Small intestine (tissue), 7 donors: ENCODE results near the gene RTCA. TPM values are rescaled to one million over a fixed set of nuclear protein-coding genes. Genes with fewer than 3 reads are reported as not detected.
"Not testable (repeated sequence)": the region's sequence is repeated elsewhere in the genome, so short reads cannot be mapped to it uniquely, and the experiment has no call there.

ENCODE experiments used
- DNase-seq, 2 donors: peaks; one replicate each; pipeline versions ENCODE4 v3.0.0 to v3.0.0-alpha.2; 2013
- FAIRE-seq: peaks from 2 replicates; lab custom pipeline; 2012; peaks lifted over from hg19 to GRCh38; lab: Jason Lieb, UNC
- H3K27ac ChIP-seq, 3 donors: one replicate each; pipeline ENCODE4 v1.5.1; 2013; ENCODE audit warnings: low read length in 2 of 3, mild to moderate bottlenecking in 2 of 3, control low read depth in 1 of 3, inconsistent platforms in 1 of 3, low read depth in 1 of 3, moderate library complexity in 1 of 3
- H3K27me3 ChIP-seq, 3 donors: one replicate each; pipeline ENCODE4 v1.6.1; 2013; ENCODE audit warnings: low read length in 3 of 3, inconsistent platforms in 1 of 3; ENCODE audit not compliant: control insufficient read depth in 3 of 3, insufficient read depth in 3 of 3
- H3K36me3 ChIP-seq, 3 donors: one replicate each; pipeline ENCODE4 v1.6.1; 2013; ENCODE audit warnings: low read length in 3 of 3, inconsistent platforms in 1 of 3, low read depth in 1 of 3, mild to moderate bottlenecking in 1 of 3, moderate library complexity in 1 of 3; ENCODE audit not compliant: control insufficient read depth in 3 of 3, insufficient read depth in 2 of 3
- H3K4me1 ChIP-seq, 3 donors: one replicate each; pipeline ENCODE4 v1.6.1; 2013; ENCODE audit warnings: low read length in 2 of 3, inconsistent platforms in 1 of 3, low read depth in 1 of 3, mild to moderate bottlenecking in 1 of 3, moderate library complexity in 1 of 3; ENCODE audit not compliant: control insufficient read depth in 3 of 3, insufficient read depth in 2 of 3
- H3K4me3 ChIP-seq, 3 donors: one replicate each; pipeline ENCODE4 v1.5.1; 2013; ENCODE audit warnings: low read length in 3 of 3, control low read depth in 1 of 3, inconsistent platforms in 1 of 3, low read depth in 1 of 3, mild to moderate bottlenecking in 1 of 3, moderate library complexity in 1 of 3
- H3K9me3 ChIP-seq, 2 donors: one replicate each; pipeline ENCODE4 v1.6.1; 2013; ENCODE audit warnings: low read depth in 1 of 2, low read length in 1 of 2; ENCODE audit not compliant: control insufficient read depth in 2 of 2, insufficient read depth in 1 of 2
- WGBS, 3 donors: extraction: QIAGEN DNeasy Blood & Tissue Kit; methylation state at CpG; one replicate each; pipeline ENCODE4 v1.1.7; 2013; 5-methylcytosine and 5-hydroxymethylcytosine counted together
- polyA plus RNA-seq, 4 donors: library from polyadenylated mRNA; stranded (reverse) in 3 of 4; unstranded in 1 of 4; fragments of 200-250 nt in 3 of 4; fragments of 120-200 nt in 1 of 4; gene quantifications; one replicate each; pipeline versions ENCODE4 v1.2.1 to v1.2.3, GENCODE V29; 2013
- donor health status: healthy with polysubstance abuse.
- donor health status: control.
- donor health status: control.
- donor health status: Bipolar disorder and iron deficiency.
- donor health status: healthy.

Gene RTCA
- polyA plus RNA-seq, 4 donors: 31.3 to 70.2 (median 46.6) TPM

DNA sequence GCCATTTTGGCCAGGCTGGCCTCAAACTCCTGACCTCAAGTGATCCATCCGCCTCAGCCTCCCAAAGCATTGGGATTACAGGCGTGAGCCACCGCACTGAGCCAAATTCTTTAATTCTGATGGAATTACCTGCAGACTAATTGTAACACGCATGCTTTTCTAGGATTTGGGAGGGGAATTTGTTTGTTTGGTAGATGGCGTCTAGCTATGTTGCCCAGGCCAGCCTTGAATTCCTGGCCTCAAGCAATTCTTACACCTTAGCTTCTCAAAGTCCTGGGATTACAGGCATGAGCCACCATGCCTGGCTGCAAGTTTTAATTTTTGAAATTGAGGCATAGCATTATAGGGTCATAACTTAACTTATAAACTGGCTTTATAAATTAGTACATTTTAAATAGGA lies 18.6 kb downstream of the RTCA start:
- H3K36me3 ChIP-seq: peaks cover 9 to 44% (median 22%) of the 10 kb centered on the region in 3 donors
- 95 to 97% (median 97%) methylated on average over 5 of the region's 5 CpGs for WGBS, 3 donors
- H3K9me3 ChIP-seq: no peaks in the 10 kb centered on the region
- DNase-seq (no peak), FAIRE-seq (no peak)
- H3K4me3 ChIP-seq: no peak overlapping the region
- no peaks in the 10 kb centered on the region for H3K4me1 ChIP-seq
- H3K27ac ChIP-seq: no peak overlapping the region
- no peaks in the 10 kb centered on the region for H3K27me3 ChIP-seq

- WGBS, 3 donors: 98% methylated on average over 3 of the region's 3 CpGs
- Histone ChIP-seq H3K36me3 (peaks cover 5 to 46% (median 18%) of the 10 kb centered on the region in 3 donors), H3K4me1 (no peaks in the 10 kb centered on the region), H3K9me3 (no peaks in the 10 kb centered on the region), H3K27me3 (no peaks in the 10 kb centered on the region), H3K27ac (no peak overlapping the region), H3K4me3 (no peak overlapping the region)
- FAIRE-seq (no peak), DNase-seq (no peak)
Measured at GRCh38 chr1:100287162-100287561, 21.1 kb downstream of the RTCA start.

- WGBS, 3 donors: 93 to 98% (median 98%) methylated on average over 2 of the region's 2 CpGs
- no peak for FAIRE-seq
- no peaks in the 10 kb centered on the region for H3K9me3 ChIP-seq
- no peak overlapping the region for H3K27ac ChIP-seq
- no peaks in the 10 kb centered on the region for H3K4me1 ChIP-seq
- H3K4me3 ChIP-seq: no peak overlapping the region
- no peak for DNase-seq
- H3K36me3 ChIP-seq: peaks cover 8 to 37% (median 11%) of the 10 kb centered on the region in 3 donors
- H3K27me3 ChIP-seq: no peaks in the 10 kb centered on the region
Measured at GRCh38 chr1:100290291-100290690, 24.3 kb downstream of the RTCA start.

DNA sequence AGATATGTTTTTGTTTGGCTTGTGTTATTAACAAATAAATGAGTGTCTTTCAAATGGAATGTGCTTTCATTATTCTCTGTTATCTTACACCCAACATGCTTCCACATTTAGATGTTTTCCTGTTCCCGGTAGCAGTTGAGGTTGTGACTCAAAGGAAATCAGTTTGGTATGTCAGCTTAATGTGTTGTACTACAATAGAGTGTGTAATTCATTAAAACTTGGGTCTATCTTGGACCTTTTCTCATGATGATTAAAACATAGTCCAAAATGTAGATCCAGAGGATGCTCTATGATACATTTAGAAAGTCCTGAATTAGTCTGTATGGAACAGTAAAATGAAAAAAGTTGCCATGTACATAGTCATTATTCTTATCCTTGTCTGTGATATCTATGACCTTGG lies 26.7 kb downstream of the RTCA start:
- Histone ChIP-seq H3K4me3 (no peak overlapping the region), H3K36me3 (peaks cover 3 to 29% (median 9%) of the 10 kb centered on the region in 3 donors), H3K27me3 (no peaks in the 10 kb centered on the region), H3K9me3 (no peaks in the 10 kb centered on the region), H3K27ac (no peak overlapping the region), H3K4me1 (no peaks in the 10 kb centered on the region)
- FAIRE-seq (no peak), DNase-seq (no peak)
- 43 to 82% (median 62%) methylated on average over 1 of the region's 1 CpG for WGBS, 3 donors

- peaks cover 3 to 10% (median 4%) of the 10 kb centered on the region in 3 donors for H3K36me3 ChIP-seq
- no peak for FAIRE-seq
- DNase-seq: no peak
- 81 to 92% (median 84%) methylated on average over 8 of the region's 8 CpGs for WGBS, 3 donors
- H3K27ac ChIP-seq: no peak overlapping the region
- H3K4me3 ChIP-seq: no peak overlapping the region
- H3K4me1 ChIP-seq: no peaks in the 10 kb centered on the region
- no peaks in the 10 kb centered on the region for H3K27me3 ChIP-seq
- H3K9me3 ChIP-seq: no peaks in the 10 kb centered on the region
Measured at GRCh38 chr1:100296140-100296539, 30.1 kb downstream of the RTCA start.

DNA sequence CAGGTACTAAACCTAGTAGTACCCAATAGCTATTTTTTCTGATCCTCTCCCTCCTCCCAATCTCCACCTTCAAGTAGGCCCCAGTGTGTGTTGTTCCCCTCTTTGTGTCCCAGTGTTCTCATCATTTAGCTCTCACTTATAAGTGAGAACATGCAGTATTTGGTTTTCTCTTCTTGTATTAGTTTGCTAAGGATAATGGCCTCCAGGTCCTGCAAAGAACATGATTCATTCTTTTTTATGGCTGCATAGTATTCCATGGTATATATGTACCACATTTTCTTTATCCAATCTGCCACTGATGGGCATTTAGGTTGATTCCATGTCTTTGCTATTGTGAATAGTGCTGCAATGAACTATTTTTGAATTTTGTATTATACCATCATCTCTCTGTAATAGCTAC lies 31.0 kb downstream of the RTCA start:
- H3K27ac ChIP-seq, H3K36me3 ChIP-seq, H3K4me3 ChIP-seq, FAIRE-seq, H3K9me3 ChIP-seq, DNase-seq, H3K4me1 ChIP-seq, H3K27me3 ChIP-seq: not testable (repeated sequence)

DNA sequence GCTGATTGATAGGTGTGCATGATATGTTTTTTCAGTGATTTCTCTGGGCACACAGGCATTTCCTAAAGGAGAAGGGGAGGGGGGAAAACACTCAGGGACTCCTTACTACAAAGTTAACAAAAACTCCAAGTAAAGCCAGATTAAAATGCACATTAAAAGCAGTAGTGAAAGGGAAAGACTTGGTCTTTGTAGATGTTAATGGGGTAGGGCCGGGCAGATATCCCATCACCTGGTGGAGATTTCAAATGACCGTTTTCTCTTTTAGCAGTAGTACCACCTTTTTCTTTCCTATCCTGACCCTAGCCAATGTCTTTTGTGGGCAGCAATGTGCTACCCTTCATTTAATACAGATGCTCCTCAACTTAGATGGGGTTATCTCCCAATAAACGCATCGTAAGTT lies 32.5 kb downstream of the RTCA start:
- FAIRE-seq: no peak
- Histone ChIP-seq H3K9me3 (no peaks in the 10 kb centered on the region), H3K4me3 (no peak overlapping the region), H3K27ac (no peak overlapping the region), H3K36me3 (peaks cover 0 to 2% (median 0%) of the 10 kb centered on the region in 3 donors), H3K27me3 (no peaks in the 10 kb centered on the region), H3K4me1 (no peaks in the 10 kb centered on the region)
- WGBS, 3 donors: 89 to 94% (median 92%) methylated on average over 4 of the region's 4 CpGs
- DNase-seq: no peak

GRCh38 chr1:100299521-100300222 lies 33.7 kb downstream of the RTCA start:
- DNase-seq: no peak
- H3K36me3 ChIP-seq: peaks cover 0 to 2% (median 0%) of the 10 kb centered on the region in 3 donors
- 58 to 72% (median 66%) methylated on average over 6 of the region's 6 CpGs for WGBS, 3 donors
- no peak overlapping the region for H3K4me3 ChIP-seq
- no peaks in the 10 kb centered on the region for H3K9me3 ChIP-seq
- no peaks in the 10 kb centered on the region for H3K4me1 ChIP-seq
- FAIRE-seq: no peak
- H3K27ac ChIP-seq: no peak overlapping the region
- H3K27me3 ChIP-seq: no peaks in the 10 kb centered on the region

- FAIRE-seq (no peak), DNase-seq (no peak)
- Histone ChIP-seq H3K9me3 (no peaks in the 10 kb centered on the region), H3K36me3 (no peaks in the 10 kb centered on the region), H3K27ac (no peak overlapping the region), H3K27me3 (no peaks in the 10 kb centered on the region), H3K4me1 (no peaks in the 10 kb centered on the region), H3K4me3 (no peak overlapping the region)
- WGBS, 3 donors: 92 to 97% (median 96%) methylated on average over 5 of the region's 5 CpGs
Measured at GRCh38 chr1:100300691-100301090, 34.7 kb downstream of the RTCA start.
